Stimulated activated naive CD8-positive, alpha-beta T cell treated with anti-CD3 and anti-CD28 coated beads, Interleukin-15, Interleukin-2, amounts not matched to agents 100 U/mL and 50 U/mL, for 24 hours (primary cell): ENCODE measurements around the gene PLCL1.
"Not testable (repeated sequence)": the region's sequence is repeated elsewhere in the genome, so short reads cannot be mapped to it uniquely, and the experiment has no call there.

Source experiments
- ATAC-seq: fragments of 150-1000 bp; cut with Tn5 transposase; one replicate; pipeline ENCODE4 v1.10.0; 2021
- DNase-seq: peaks from one replicate; pipeline ENCODE4 v3.0.0; 2021

The PLCL1 gene

DNA sequence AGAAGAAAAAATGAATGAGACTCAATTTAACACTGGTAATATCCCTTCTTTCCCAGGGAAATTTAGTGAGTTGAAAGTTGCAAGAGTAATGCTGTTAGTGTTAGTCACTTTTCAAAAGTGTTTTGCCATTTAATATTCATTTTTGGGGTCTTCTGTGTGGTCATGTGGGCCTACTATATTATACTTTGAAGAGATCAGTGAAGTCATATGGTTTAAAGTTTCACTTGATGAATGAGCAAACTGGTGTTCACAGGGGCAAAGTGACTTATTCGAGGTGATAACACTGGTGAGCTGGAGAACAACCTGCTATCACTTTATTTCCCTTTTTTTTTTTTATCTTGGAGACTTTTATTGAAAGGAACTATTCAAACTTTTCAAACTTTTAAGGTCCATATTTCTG, 196.0 kb downstream of the PLCL1 start:
- ATAC-seq (peak; percentile 53), DNase-seq (no peak)

DNA sequence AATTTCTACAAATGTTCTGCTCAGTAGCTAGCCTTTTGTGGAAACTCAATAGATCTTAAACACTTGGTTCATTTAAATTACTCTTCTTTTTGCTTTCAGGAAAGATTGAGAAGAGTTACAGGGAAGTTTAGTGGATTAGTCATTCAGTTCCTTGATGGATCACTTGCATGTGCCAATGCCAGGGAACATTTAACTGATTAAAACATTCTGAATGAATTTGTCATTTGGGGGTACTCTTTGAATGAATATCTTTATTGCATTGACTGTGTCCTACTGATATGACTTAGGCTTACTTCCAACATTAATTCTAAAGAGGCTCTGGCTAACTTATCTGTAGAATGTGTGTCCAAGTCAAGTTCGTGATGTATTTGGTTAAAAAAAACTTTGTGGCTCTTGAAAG, 199.8 kb downstream of the PLCL1 start:
- DNase-seq (no peak), ATAC-seq (no peak)

DNA sequence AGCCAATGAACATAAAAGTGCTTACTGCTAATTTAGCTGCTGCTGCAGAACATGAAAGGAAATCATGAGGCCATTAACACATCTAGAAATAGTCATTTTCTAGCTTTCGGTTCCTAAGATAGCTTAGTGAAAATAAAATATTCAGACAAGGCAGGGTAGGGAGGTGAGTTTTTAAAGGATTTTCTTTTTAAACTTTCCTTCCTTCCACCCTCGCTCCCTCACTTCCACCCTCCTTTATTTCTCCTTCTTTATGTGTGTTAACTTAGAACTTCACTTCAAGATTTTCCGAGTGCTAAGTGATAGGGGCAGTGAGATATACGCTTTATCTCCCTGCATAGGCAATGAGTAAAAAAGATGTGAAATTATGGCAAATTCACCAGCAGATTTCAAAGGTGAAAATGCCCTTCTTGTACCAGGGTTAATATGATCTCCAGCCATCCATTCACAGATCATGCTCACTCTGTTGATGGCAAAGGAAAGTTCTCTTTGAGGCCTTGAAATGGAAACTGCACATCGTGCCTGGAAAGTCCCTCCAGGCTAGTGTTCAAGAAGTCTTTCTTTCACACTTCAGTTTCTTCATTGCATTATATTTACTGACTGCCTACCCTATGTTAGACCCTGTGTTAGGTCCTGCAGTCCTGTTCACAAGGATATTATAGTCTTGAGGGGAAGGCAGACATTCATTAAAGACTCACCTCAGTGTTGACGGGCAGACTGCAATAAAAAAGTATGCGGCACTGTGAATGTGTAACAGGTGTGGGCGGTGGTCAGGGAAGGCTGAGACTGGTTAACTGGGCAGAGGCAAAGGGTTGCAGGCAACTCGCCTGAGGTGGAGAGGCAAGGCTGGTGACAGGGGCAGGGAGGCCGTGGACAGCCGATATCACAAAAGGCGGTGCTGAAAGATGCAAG, 200.8 kb downstream of the PLCL1 start:
- ATAC-seq (peak; percentile 68), DNase-seq (peak; percentile 23)

DNA sequence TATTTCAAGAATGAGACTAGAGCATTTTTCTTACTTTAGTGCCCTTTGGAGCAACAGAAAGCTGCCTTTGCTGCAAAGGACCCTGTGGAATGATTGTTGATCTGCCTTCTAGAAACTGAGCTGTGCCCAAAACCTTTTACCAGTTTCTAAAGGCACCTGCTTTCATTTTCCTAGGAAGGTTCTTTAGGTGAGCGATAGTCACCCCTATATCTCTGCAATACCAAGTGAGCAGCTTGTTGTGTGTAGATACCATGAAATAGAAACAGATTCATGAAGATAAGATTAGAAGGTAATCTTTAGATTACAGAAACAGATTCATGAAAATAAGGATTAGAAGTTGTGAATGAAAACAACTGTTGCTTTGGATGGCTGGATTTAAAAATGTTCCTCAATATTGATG, 202.3 kb downstream of the PLCL1 start:
- ATAC-seq (no peak), DNase-seq (no peak)

DNA sequence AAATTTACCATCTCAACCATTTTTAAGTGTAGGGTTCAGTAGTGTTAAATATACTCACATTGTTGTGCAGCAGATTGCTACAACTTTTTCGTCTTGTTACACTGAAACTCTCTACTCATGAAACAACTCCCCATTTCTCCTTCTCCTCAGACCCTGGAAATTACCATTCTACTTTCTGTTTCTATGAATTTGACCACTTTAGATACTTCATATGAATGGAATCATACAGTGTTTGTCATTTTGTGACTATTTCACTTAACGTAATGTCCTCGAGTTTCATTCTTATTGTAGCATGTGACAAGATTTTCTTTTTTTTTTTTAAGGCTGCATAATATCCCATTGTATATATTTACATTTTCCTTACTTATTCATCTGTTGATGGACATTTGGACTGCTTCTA, 203.8 kb downstream of the PLCL1 start:
- ATAC-seq: peak; percentile 35
- DNase-seq: no peak

DNA sequence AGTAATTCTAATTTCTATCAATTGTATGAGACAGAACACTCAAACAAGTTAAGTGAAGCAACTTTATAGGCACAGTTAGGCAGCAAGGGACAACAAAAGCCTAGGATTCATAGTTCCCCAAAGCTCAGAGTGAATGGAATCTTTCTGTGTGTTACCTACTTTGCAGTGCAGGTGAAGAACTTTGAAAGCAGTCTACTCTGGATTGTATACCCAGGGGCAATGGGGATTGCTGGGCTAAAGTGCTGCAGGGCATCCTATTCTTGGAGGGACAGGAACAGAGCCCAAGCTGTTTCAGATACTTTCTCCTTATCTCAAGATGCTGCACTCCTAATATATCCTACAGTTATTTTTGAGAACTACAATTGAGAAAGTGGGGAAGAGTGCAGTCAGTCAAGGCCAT, 207.6 kb downstream of the PLCL1 start:
- DNase-seq: no peak
- ATAC-seq: no peak

DNA sequence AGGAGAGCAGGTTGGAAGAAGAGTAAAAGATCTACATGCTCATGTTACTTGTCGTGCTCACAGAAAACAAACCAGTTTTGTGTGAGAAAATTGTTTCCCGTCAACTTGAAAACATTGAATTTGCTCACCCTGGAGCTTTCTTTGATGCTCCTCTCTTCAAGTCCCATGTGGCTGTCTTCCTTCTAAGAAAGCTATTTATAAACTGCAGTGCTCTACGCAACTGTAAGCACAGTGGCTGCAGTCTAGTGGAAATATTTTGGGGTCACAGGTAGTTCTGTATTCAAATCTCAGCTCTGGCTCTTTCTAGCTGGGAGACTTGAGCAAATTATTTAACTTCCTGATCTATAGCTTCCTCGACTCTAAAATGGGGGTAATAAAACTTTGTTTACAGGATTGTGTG, 211.8 kb downstream of the PLCL1 start:
- ATAC-seq: no peak
- no peak for DNase-seq

DNA sequence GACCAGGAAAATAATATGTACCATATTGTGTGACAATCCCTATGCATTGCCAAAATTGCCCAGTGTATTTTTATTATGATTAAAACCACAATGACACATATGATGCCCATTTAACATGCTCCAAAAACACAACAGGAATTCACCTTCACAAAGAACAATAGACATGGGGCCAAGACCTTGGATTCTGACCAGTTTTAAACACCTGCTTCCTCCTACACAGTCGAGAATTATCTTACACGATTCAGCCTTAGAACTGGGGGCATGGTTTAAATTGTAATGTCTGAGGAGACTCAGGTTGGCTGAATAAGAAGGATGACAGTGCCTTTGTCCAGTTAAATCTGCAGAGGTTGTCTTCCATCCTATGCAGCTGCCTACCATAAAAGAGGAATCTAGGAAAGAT, 212.7 kb downstream of the PLCL1 start:
- ATAC-seq: no peak
- no peak for DNase-seq

DNA sequence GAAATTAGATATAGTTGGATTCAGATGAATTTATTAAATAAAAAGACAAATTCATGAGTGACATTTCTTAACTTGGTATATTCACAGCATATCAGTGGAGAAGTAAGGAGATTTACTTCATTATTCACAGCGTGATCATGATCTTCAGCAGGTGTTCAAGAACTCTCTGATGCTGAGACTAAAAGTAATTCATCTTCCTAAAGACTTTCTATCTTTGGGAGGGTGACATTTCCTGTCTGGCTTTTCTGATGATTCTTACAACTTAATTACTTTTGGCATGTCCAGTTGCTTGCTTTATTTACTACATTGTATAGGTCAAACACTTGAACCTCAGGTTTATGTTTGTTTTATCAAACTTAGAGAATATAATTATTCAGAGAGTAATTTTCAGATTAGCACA, 224.6 kb downstream of the PLCL1 start:
- ATAC-seq (no peak), DNase-seq (no peak)

DNA sequence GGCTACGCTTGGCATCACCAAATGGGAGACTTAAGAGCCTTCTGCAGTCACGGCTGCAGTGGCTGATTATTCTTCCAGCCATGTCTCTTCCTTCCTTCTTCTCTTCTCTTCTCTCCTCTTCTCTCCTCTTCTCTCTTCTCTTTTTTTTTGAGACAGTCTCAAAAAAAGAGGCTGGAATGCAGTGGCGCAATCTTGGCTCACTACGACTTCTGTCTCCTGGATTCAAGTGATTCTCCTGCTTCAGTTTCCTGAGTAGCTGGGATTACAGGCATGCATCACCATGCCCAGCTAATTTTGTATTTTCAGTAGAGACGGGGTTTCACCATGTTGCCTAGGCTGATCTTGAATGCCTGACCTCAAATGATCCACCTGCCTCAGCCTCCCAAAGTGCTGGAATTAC, 225.2 kb downstream of the PLCL1 start:
- not testable (repeated sequence) for ATAC-seq, DNase-seq

DNA sequence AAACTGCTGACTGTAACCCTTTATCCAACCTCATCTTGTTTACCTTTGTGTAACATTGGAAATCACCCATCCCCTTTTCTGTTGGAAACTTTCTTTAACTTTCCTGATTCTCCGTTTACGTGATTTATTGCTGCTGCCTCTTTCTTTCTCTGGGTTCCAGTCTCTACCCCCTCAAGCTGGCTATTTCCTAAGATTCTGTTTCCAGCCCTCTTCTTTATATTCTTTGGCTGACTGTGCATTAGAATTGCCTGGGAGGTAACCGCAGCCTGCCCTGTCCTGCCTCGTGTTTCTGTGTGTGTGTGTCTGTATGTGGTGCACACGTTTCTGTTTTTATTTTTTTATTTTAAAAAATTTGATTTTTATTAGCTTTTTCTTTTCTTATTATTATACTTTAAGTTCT, 229.2 kb downstream of the PLCL1 start:
- ATAC-seq (no peak), DNase-seq (no peak)

DNA sequence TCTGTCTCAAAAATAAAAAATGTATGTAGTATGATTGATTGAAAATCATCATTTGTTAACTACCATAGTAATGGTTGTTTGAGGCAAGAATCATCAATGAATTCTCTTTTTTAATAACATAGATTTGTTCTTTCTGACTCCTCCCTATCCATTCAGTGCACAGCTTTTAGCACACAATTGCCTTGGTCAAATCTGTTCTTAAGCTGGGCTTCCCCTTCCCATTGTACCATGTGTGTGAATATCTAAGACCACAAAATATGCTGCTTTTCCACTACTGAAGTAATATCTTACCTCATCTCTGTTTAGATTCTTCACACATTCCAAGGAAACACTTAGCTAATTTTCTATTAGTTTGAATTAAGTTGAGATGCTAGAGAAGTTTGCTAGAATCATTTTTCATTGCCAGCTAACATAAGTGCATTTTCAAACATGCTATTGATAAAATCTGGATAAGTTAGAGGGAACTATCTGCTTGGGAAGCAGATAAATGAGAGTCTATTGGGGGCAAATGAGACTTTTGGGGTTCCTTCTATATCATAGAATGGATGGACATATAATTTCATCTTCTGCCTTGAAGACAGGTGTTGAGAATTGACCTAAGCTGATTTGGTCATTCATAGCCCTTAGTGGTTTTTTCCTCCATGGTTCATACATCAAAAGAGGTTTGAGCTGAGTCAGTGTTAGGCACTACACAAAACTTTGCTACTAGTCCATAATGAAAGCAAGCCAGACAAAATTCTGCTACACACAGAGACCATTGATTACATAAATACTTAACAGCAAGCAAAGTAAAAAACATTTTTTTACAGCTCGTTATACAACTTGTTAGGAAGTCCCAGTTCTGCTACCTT, 231.9 kb downstream of the PLCL1 start:
- ATAC-seq: no peak

DNA sequence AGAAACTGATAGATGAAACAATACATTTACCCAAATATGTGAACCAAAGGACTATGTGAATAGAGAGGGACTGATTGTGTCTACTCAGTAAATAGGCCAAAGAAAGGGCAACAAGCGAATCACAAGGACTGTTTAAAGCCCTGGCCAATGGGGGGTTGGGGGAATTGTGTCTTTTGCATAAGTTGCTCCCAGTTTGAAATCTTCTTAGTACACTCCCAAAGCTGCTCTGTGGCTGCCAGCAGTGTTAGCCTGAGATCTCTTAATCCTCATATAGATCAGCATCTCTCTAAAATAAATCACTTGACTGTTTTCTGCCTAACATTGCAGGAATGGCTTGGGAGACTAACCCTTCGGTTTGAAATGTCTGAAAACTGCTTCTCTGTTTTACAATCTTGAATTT, 236.4 kb downstream of the PLCL1 start:
- ATAC-seq: no peak
- DNase-seq: no peak

More for the DNA sequence above, 231.9 kb downstream of the PLCL1 start:
- DNase-seq: no peak

DNA sequence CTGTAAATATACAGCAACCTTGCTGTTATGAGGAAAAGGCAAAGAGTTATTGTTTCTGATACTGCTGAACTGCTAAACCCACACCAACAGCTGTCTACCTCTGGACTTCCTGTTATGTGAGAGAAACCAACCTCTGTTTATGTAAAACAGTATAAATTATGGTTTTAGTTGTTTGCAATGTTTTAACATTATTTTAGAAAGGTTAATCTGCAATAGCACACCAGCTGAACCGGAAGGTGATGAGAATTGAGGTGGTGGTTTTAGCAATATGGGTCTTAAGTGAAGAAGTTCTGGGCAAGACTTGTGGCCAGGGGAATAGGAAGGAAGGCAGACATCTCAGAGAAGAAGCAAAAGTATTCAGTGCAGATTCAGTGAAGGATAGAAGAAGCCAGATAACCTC, 237.8 kb downstream of the PLCL1 start:
- no peak for DNase-seq
- no peak for ATAC-seq

DNA sequence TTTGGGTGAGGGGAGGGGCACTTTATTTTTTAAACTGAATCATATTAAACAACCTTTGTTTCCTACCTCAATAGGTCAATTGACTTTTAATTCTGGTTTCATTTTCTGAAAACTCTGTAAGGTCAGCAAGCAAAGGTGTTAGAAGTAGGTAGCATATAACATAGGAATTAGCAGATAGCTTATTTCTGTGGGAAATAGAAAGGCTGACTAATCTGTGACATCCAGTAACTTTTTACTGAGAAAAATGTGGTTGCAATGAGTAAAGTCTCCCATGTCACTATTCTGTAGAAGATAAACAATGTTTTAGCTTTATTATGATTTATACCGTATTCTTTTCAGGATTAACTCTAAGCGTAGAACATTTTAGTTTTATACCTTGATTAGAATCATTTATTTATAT, 240.4 kb downstream of the PLCL1 start:
- peak; percentile 93 for ATAC-seq

DNA sequence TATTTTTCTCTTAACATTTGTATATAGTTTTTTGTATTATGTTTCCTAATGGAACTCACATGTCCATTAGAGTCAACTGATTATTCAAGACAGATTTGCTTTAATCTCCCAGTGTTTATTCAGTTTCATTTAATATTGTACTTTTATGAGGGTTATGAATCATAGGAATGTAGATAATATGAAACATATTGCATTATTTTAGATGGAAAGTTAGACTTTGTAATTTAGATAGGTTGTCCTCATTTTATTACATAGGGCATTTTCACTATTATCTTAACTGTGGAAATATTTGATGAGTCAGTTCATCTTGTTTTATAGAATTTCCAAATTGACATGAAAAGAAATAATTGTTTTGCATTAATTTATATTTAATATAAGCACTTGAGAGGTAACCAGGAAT, 240.8 kb downstream of the PLCL1 start:
- DNase-seq (no peak), ATAC-seq (no peak)

More for the DNA sequence above, 240.4 kb downstream of the PLCL1 start:
- no peak for DNase-seq

DNA sequence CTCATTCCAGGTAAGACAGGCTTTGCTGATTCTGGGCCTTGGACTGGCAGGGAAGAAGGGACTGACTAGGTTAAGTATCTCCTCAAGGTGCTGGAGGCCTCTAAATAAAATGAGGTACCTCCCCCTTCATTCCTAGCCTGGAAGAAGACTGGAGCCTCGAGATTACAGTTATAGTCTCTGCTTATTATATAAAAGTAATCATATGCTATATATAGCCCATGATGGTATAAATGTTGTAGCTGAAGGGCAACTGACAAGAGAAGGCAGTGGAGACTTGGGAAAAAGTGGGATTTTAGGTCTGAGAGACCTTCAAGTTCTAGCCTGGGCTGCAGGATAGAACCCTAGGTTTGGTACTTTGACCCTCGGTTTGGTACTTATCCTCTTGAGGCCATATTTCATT, 248.3 kb downstream of the PLCL1 start:
- no peak for DNase-seq
- no peak for ATAC-seq

DNA sequence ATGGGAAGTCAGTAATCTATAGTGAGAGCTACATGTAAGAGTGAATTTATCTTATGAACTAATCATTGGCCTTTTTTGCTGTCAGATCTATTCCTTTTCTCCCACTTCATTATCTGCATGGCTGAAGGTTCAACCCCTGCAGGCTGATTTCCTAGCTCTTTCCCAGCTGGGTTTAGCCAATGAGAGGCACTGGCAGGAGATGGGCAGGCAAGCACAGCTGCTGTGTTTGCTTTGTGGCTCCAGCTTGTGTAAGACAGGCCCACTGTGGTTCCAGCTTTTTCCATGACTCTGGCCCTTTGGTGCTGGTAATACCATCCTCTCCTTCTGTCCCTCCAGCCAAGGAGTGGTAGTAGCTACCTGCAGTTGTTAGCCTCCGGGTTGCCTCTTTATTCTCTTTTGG, 248.8 kb downstream of the PLCL1 start:
- no peak for DNase-seq
- no peak for ATAC-seq

DNA sequence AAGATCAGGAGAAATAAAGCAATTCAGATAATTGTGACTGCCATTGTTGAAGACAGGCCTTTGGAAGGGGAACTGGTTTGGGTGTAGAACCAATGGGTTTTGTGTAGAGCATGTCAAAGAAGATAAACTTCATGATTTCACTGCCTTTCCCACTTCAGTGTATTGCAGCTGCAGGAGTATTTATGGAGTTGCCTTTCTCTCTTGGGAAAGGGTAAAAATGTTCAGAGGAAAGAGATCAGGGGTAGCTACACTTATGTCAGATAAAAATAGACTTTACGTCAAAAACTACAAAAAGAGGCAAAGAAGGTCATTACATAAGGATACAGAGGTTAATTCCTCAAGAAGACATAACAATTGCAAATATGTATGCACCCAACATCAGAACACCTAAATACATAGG, 249.4 kb downstream of the PLCL1 start:
- no peak for DNase-seq
- ATAC-seq: no peak

DNA sequence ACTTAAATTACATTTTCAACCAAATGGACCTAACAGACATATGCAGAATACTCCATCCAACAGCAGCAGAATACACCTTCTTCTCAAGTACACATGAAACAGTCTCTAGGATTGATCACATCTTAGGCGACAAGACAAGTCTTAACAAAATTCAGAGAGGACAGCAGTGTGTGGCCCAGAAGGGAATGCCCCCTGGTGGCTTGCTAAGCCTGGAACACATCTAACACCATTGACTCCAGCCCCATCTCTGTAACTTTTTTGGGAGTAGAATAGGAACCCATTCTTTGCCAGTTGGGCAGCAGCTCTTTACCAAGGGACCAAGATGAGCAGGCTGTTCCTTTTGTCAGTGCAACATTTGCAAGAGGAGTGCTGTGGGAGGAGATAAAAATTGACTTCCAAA, 249.9 kb downstream of the PLCL1 start:
- ATAC-seq: peak; percentile 81
- DNase-seq: peak; percentile 42

DNA sequence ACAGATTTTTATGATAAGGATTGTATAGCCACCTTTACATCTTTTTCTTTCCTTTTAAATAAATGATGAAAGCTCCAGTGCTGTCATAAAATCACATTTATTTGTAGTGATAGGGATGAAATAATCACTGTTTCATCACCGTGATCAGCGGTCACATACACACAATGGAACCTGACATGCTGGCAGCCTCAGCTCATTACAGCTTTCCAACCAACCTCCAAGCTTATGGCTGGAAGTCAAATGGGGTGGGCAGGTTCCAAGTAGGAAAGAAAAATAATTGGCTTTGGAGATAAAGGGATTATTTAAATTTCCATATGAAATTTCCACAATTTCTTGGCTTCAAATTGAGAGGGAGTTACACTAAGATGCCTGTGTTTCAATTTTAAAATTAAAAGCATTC, 251.3 kb downstream of the PLCL1 start:
- DNase-seq (no peak), ATAC-seq (no peak)

DNA sequence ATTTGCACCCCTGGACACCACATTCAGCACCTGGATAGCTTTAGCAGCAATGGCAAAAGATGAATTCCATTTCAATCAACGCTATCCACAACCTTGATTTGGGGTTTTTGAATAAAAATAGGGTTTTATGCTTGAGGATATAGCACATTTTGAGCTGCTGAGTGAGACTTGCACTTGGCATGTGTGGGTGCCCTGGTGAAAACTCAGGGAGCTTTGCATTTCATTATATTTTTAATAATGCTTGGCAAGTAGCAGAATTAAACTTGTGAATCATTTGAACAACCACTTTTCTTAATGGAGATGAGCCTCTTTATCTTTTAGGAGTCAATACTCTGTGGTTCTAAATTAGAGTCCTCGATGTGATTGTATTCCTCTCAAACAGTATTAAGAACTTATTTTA, 252.4 kb downstream of the PLCL1 start:
- DNase-seq: no peak
- ATAC-seq: no peak

DNA sequence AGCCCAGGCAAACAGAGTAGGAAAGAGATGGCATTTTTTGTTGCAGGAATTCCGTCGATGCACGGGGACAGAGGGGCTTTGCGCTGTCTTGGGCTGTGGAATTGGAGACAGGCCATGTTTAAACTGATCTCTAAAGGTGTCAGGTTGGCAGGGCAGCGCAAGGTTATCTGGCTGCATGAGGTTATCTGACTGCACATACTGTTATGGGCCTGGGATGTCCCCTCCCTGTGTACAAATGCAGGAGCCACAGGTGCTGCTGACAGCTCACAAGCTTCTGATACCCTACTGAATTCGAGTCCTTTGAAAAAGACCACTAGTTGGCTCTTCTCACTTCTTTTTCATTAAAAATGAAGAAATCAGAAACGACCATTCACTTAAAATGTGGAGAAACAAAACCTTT, 255.4 kb downstream of the PLCL1 start:
- no peak for DNase-seq
- ATAC-seq: no peak
